HCT116 (cell line): Measurements from ENCODE around the gene ENPP6. TPM values are rescaled to one million over a fixed set of nuclear protein-coding genes. Genes with fewer than 3 reads are reported as not detected.

Experiments
- ATAC-seq: fragments of 200-7000 bp; cut with Tn5 transposase; 2 replicates; pipeline ENCODE4 v1.9.1; 2020; ENCODE audit warnings: mild to moderate bottlenecking, moderate library complexity
- BruUV-seq: library from RNA; stranded (reverse); fragments of 400-500 nt; replicated peaks from 2 replicates; lab custom pipeline; 2021; lab: Mats Ljungman, UMichigan
- CTCF ChIA-PET: fragments of 300-600 bp; sonication (Branson Sonifier 250); formaldehyde crosslinking; loops from one replicate; lab custom pipeline; 2021; ENCODE audit warnings: antibody characterized with exemption; lab: Charles Lee
- POLR2A ChIA-PET: fragments of 300-600, 350-600 bp; sonication (Branson Sonifier 250); formaldehyde crosslinking; loops from one replicate; lab custom pipeline; 2021; ENCODE audit warnings: antibody characterized with exemption; lab: Charles Lee
- RAD21 ChIA-PET, 2 experiments: fragments of 300-600 bp; sonication (Branson Sonifier 250); formaldehyde crosslinking; loops; one replicate each; lab custom pipeline; 2023; ENCODE audit warnings: low total read pairs in 2 of 2; ENCODE audit not compliant: uncharacterized antibody in 2 of 2, unreplicated experiment in 2 of 2, low non-redundant PET in 1 of 2; lab: Charles Lee
- DNase-seq: peaks from one replicate; pipeline ENCODE4 v3.0.0-alpha.2; 2010; ENCODE audit warnings: low read depth, low spot score
- H2AFZ ChIP-seq: fragments of 200-600 bp; shearing (Covaris generic), sonication (generic); 2 replicates; pipeline ENCODE4 v1.6.1; 2017; ENCODE audit warnings: low read depth, mixed run types, mixed read lengths, antibody characterized with exemption, low read length; ENCODE audit not compliant: poor library complexity, severe bottlenecking
- H3K27ac ChIP-seq: 2 replicates; pipeline ENCODE4 v1.5.1; 2012; ENCODE audit warnings: low read depth, low read length
- H3K27me3 ChIP-seq: fragments of 200-600 bp; sonication (generic); 2 replicates; pipeline ENCODE4 v1.6.1; 2016; ENCODE audit warnings: mixed run types, low read length, mixed read lengths; ENCODE audit not compliant: insufficient read depth
- H3K36me3 ChIP-seq, 2 experiments: fragments of 200-500 bp in 1 of 2; fragments of 200-600 bp in 1 of 2; sonication (Bioruptor generic) in 1 of 2; sonication (generic) in 1 of 2; 2 replicates each; pipeline versions ENCODE4 v1.5.1 to v1.6.1; 2014 to 2016; ENCODE audit warnings: low read length in 2 of 2, inconsistent platforms in 1 of 2, mixed read lengths in 1 of 2, mixed run types in 1 of 2; ENCODE audit not compliant: insufficient read depth in 2 of 2, control insufficient read depth in 1 of 2
- H3K4me1 ChIP-seq, 2 experiments: fragments of 200-600 bp in 1 of 2; sonication (generic) in 1 of 2; 2 replicates each; pipeline versions ENCODE4 v1.5.1 to v1.6.1; 2012 to 2017; ENCODE audit warnings: low read length in 2 of 2, inconsistent platforms in 1 of 2, mild to moderate bottlenecking in 1 of 2, mixed read lengths in 1 of 2, mixed run types in 1 of 2, moderate library complexity in 1 of 2; ENCODE audit not compliant: insufficient read depth in 2 of 2, control insufficient read depth in 1 of 2
- H3K4me2 ChIP-seq: fragments of 200-600 bp; sonication (generic); 2 replicates; pipeline ENCODE4 v1.6.1; 2017; ENCODE audit warnings: mixed run types, low read length, mixed read lengths
- H3K4me3 ChIP-seq, 2 experiments: fragments of 200-600 bp in 1 of 2; sonication (generic) in 1 of 2; replicated peaks in 1 of 2; 2 replicates each; pipeline ENCODE4 v1.5.1; 2011 to 2016; ENCODE audit warnings: low read length in 2 of 2, control low read depth in 1 of 2, low read depth in 1 of 2, mild to moderate bottlenecking in 1 of 2, mixed read lengths in 1 of 2, mixed run types in 1 of 2
- H3K79me2 ChIP-seq: fragments of 200-600 bp; sonication (generic); 2 replicates; pipeline ENCODE4 v1.6.1; 2017; ENCODE audit warnings: mild to moderate bottlenecking, mixed run types, low read length, moderate library complexity, mixed read lengths; ENCODE audit not compliant: insufficient read depth
- H3K9ac ChIP-seq: fragments of 200-600 bp; sonication (generic); 2 replicates; pipeline ENCODE4 v1.6.1; 2016; ENCODE audit warnings: low read length, mixed read lengths
- H3K9me2 ChIP-seq: fragments of 200-600 bp; sonication (generic), shearing (Covaris generic); 2 replicates; pipeline ENCODE4 v1.6.1; 2017; ENCODE audit warnings: mixed run types, mild to moderate bottlenecking, moderate library complexity; ENCODE audit not compliant: insufficient read depth
- H3K9me3 ChIP-seq, 2 experiments: fragments of 200-500 bp in 1 of 2; fragments of 200-600 bp in 1 of 2; sonication (Bioruptor generic) in 1 of 2; sonication (generic) in 1 of 2; 2 replicates each; pipeline ENCODE4 v1.6.1; 2014 to 2017; ENCODE audit warnings: low read length in 2 of 2, mixed read lengths in 2 of 2, inconsistent platforms in 1 of 2, low read depth in 1 of 2, mild to moderate bottlenecking in 1 of 2, mixed run types in 1 of 2, moderate library complexity in 1 of 2; ENCODE audit not compliant: control insufficient read depth in 1 of 2, insufficient read depth in 1 of 2
- H4K20me1 ChIP-seq: fragments of 200-600 bp; sonication (generic), shearing (Covaris generic); 2 replicates; pipeline ENCODE4 v1.6.1; 2017; ENCODE audit warnings: mixed run types, mild to moderate bottlenecking, moderate library complexity; ENCODE audit not compliant: insufficient read depth
- CEBPB ChIP-seq: IDR thresholded peaks from 2 replicates; pipeline ENCODE4 v1.6.1; 2012; ENCODE audit warnings: low read depth
- EGR1 ChIP-seq: IDR thresholded peaks from 2 replicates; pipeline ENCODE4 v1.6.1; 2012; ENCODE audit warnings: low read depth
- EZH2 ChIP-seq: fragments of 200-600 bp; sonication (generic); IDR thresholded peaks from 2 replicates; pipeline ENCODE4 v1.6.1; 2017; ENCODE audit warnings: antibody characterized with exemption, mixed run types
- FOSL1 ChIP-seq: IDR thresholded peaks from 2 replicates; pipeline ENCODE4 v1.6.1; 2012; ENCODE audit warnings: low read depth
- JUND ChIP-seq: IDR thresholded peaks from 2 replicates; pipeline ENCODE4 v1.6.1; 2012
- RAD21 ChIP-seq: IDR thresholded peaks from 2 replicates; pipeline ENCODE4 v1.6.1; 2012; ENCODE audit warnings: low read depth, mild to moderate bottlenecking
- SIN3A ChIP-seq: IDR thresholded peaks from 2 replicates; pipeline ENCODE4 v1.6.1; 2012; ENCODE audit warnings: low read depth
- SP1 ChIP-seq: IDR thresholded peaks from 2 replicates; pipeline ENCODE4 v1.6.1; 2012; ENCODE audit warnings: low read depth
- SRF ChIP-seq: IDR thresholded peaks from 2 replicates; pipeline ENCODE4 v1.6.1; 2012; ENCODE audit warnings: low read depth
- YY1 ChIP-seq: IDR thresholded peaks from 2 replicates; pipeline ENCODE4 v1.6.1; 2011; ENCODE audit warnings: low read length, low read depth, moderate library complexity, mild to moderate bottlenecking; ENCODE audit not compliant: insufficient replicate concordance; ENCODE audit errors: extremely low read depth
- ZFX ChIP-seq: fragments of 450-650 bp; IDR thresholded peaks from 2 replicates; pipeline ENCODE4 v1.6.1; 2017
- intact Hi-C: fragments of 100-400 bp; cut with micrococcal nuclease; formaldehyde crosslinking; loops from 2 replicates; pipeline ENCODE4 v1.10.0; 2022
- total RNA-seq: library from RNA; stranded (reverse); gene quantifications from one replicate; pipeline ENCODE4 v1.2.1, GENCODE V29; 2021; ENCODE audit not compliant: unreplicated experiment
- TF ChIP-seq, protein P1 (sequence below): IDR thresholded peaks from 2 replicates; pipeline ENCODE4 v1.6.1; 2012; ENCODE audit warnings: low read depth
- TF ChIP-seq, protein P2 (sequence below), 3 experiments: fragments of 200-600 bp in 1 of 3; sonication (generic) in 1 of 3; IDR thresholded peaks in 2 of 3; conservative IDR thresholded peaks in 1 of 3; 2 replicates each; pipeline ENCODE4 v1.5.1; 2012 to 2017; ENCODE audit warnings: low read depth in 2 of 3, low read length in 2 of 3, antibody characterized with exemption in 1 of 3, borderline replicate concordance in 1 of 3, control low read depth in 1 of 3, mild to moderate bottlenecking in 1 of 3, mixed read lengths in 1 of 3, mixed run types in 1 of 3, moderate library complexity in 1 of 3; ENCODE audit not compliant: insufficient read depth in 1 of 3
- TF ChIP-seq, protein P3 (sequence below): IDR thresholded peaks from 2 replicates; pipeline ENCODE4 v1.6.1; 2012

ENPP6 gene
- total RNA-seq, 1 experiment from 2014 or later, result not detected

DNA sequence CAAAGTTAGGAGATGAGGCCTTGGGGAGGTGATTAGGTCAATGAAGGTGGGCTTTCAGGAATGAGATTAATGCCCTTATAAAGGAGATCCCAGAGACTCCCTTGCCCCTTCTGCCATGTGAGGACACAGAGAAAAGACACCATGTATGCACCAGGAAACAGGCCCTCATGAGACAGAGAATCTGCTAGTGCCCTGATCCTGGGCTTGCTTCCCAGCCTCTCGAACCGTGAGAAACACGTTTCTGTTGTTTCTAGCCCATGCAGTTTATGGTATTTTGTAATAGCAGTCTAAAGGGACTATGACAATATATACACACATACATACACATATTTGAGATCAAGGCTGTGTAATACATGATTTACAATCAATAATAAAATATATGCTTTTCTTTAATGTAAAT is 41.4 kb upstream of the ENPP6 start:
- no peak for DNase-seq
- no peaks in the 10 kb centered on the region for H3K27me3 ChIP-seq
- H3K27ac ChIP-seq, result no peak overlapping the region
- ChIA-PET RAD21 (no interaction called here), CTCF (no interaction called here), POLR2A (no interaction called here)
- no peak for ATAC-seq
- no peaks in the 10 kb centered on the region for H3K9me2 ChIP-seq
- no peaks in the 10 kb centered on the region for H4K20me1 ChIP-seq
- no peaks in the 10 kb centered on the region for H3K9me3 ChIP-seq
- H3K36me3 ChIP-seq, result no peaks in the 10 kb centered on the region
- no peaks in the 10 kb centered on the region for H3K4me1 ChIP-seq
- intact Hi-C loops, result no loop called here
- H2AFZ ChIP-seq, result no peak overlapping the region
- TF ChIP-seq EZH2, result no peak
- TF ChIP-seq, protein P1, sequence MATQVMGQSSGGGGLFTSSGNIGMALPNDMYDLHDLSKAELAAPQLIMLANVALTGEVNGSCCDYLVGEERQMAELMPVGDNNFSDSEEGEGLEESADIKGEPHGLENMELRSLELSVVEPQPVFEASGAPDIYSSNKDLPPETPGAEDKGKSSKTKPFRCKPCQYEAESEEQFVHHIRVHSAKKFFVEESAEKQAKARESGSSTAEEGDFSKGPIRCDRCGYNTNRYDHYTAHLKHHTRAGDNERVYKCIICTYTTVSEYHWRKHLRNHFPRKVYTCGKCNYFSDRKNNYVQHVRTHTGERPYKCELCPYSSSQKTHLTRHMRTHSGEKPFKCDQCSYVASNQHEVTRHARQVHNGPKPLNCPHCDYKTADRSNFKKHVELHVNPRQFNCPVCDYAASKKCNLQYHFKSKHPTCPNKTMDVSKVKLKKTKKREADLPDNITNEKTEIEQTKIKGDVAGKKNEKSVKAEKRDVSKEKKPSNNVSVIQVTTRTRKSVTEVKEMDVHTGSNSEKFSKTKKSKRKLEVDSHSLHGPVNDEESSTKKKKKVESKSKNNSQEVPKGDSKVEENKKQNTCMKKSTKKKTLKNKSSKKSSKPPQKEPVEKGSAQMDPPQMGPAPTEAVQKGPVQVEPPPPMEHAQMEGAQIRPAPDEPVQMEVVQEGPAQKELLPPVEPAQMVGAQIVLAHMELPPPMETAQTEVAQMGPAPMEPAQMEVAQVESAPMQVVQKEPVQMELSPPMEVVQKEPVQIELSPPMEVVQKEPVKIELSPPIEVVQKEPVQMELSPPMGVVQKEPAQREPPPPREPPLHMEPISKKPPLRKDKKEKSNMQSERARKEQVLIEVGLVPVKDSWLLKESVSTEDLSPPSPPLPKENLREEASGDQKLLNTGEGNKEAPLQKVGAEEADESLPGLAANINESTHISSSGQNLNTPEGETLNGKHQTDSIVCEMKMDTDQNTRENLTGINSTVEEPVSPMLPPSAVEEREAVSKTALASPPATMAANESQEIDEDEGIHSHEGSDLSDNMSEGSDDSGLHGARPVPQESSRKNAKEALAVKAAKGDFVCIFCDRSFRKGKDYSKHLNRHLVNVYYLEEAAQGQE, result no peak
- H3K9ac ChIP-seq, result no peak overlapping the region
- BruUV-seq, result no TSS peak
- no peak overlapping the region for H3K4me2 ChIP-seq
- no peaks in the 10 kb centered on the region for H3K79me2 ChIP-seq
- H3K4me3 ChIP-seq, result no peak overlapping the region

DNA sequence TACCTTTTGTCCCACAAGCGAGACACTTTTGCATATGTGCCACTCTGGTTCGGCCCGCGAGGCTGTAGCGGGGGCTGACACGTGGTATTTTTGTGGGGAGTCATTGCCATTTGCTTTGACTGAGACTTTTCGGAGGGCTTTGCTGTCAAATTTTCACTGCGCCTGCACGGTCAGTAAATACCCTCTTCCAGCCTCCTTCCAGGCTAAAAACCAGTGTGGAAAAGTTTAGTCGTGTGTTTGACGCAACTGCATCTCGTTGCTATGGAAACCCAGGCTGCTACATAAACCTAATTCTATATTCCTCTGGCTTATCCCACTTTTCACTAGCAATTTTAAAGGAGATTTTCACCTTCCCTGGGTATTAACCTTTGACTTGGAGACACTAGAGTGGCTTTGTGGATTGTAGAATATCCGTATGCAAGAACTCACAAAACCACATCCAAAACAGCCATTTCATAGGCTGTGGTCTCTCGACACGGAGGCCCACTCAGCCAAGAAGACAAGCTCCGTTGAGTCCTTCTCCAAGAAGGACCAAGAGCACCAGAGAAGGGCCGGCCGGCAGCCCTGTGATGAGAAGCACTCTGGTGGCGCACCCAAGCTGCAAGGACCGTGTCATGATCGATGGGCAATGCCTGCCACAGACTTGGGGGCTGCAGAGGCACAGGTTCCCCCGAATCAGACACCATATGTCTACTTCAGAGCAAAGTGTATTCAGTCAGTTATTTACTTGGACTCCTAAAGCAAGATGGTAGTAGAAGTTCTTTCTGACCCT is 38.4 kb upstream of the ENPP6 start:
- intact Hi-C loops, result no loop called here
- H3K79me2 ChIP-seq, result no peaks in the 10 kb centered on the region
- ChIA-PET RAD21 (no interaction called here), CTCF (no interaction called here), POLR2A (no interaction called here)
- H3K4me3 ChIP-seq, result no peak overlapping the region
- DNase-seq (no peak), ATAC-seq (no peak)
- no peaks in the 10 kb centered on the region for H3K27me3 ChIP-seq
- H3K36me3 ChIP-seq, result no peaks in the 10 kb centered on the region
- TF ChIP-seq CEBPB (no peak), RAD21 (no peak), JUND (no peak), ZFX (no peak), SRF (no peak), SIN3A (no peak), SP1 (no peak), FOSL1 (no peak), EGR1 (no peak), YY1 (no peak), EZH2 (no peak)
- TF ChIP-seq, protein P2, sequence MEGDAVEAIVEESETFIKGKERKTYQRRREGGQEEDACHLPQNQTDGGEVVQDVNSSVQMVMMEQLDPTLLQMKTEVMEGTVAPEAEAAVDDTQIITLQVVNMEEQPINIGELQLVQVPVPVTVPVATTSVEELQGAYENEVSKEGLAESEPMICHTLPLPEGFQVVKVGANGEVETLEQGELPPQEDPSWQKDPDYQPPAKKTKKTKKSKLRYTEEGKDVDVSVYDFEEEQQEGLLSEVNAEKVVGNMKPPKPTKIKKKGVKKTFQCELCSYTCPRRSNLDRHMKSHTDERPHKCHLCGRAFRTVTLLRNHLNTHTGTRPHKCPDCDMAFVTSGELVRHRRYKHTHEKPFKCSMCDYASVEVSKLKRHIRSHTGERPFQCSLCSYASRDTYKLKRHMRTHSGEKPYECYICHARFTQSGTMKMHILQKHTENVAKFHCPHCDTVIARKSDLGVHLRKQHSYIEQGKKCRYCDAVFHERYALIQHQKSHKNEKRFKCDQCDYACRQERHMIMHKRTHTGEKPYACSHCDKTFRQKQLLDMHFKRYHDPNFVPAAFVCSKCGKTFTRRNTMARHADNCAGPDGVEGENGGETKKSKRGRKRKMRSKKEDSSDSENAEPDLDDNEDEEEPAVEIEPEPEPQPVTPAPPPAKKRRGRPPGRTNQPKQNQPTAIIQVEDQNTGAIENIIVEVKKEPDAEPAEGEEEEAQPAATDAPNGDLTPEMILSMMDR (IDR thresholded peaks at IDR 0.05 in 2 of 3, conservative IDR thresholded peaks at IDR 0.05 in 1 of 3; ENCODE audit: borderline replicate concordance in 1 of 3, insufficient read depth in 1 of 3, low read depth in 2 of 3, low read length in 2 of 3), result no peak
- TF ChIP-seq, protein P3, sequence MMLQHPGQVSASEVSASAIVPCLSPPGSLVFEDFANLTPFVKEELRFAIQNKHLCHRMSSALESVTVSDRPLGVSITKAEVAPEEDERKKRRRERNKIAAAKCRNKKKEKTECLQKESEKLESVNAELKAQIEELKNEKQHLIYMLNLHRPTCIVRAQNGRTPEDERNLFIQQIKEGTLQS, result no peak
- no peaks in the 10 kb centered on the region for H4K20me1 ChIP-seq
- no peak overlapping the region for H2AFZ ChIP-seq
- no peaks in the 10 kb centered on the region for H3K9me3 ChIP-seq
- no peak overlapping the region for H3K9ac ChIP-seq
- no peak overlapping the region for H3K4me2 ChIP-seq
- H3K9me2 ChIP-seq, result no peaks in the 10 kb centered on the region
- no peaks in the 10 kb centered on the region for H3K4me1 ChIP-seq
- BruUV-seq, result no TSS peak
- no peak overlapping the region for H3K27ac ChIP-seq
